GM21360 (cell line): Measurements from ENCODE around the gene KLHL30.
"Not testable (repeated sequence)": the region's sequence is repeated elsewhere in the genome, so short reads cannot be mapped to it uniquely, and the experiment has no call there.

Source experiments
- ATAC-seq: cut with Tn5 transposase; IDR thresholded peaks from one replicate; pipeline ENCODE4 v1.9.1; 2021; ENCODE audit warnings: mild to moderate bottlenecking, moderate library complexity; ENCODE audit not compliant: unreplicated experiment

Gene KLHL30

DNA sequence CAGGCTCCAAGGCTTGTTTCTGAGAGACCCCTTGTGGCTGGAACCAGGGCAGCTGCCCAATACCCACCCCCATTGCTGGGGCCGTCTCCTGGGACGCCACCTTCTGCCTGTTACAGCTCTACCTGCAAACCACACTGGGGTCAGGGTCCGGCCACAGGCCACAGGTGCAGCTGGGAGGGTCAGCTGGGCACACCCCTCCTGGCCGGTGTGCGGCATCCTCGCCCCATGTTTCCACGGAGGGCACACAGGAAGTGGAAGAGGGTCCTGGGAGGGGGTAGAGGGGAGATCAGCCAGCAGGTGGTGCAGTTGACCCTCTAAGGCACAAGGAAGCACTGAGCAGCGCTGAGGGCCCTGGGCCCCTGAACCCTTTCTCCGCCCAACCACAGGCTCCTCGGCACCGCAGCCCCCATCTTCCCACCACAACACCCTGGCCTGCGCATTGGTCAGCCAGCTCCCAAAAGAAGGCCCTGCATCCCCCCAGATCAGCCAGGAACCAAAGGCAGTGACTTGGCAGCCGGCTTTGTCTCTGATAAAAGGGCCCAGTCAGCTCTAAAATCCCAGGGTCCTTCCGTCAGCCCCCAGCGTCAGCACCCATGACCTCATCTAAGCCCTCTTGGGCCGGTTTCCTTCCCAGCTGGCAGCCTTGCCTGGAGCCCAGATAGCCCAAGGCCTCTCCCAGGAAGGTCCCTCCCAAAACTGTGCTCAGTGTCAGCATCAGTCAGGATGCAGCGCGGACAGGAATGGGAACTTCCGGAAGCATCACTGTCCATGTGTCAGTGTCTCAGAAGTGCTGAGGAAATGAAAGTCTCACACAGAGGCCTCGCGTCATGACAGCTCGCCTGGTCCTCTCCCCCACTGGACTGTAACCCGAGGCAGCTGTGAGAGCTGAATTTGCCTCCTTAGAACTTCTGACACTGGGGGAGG, 22.0 kb downstream of the KLHL30 start:
- ATAC-seq: no peak

DNA sequence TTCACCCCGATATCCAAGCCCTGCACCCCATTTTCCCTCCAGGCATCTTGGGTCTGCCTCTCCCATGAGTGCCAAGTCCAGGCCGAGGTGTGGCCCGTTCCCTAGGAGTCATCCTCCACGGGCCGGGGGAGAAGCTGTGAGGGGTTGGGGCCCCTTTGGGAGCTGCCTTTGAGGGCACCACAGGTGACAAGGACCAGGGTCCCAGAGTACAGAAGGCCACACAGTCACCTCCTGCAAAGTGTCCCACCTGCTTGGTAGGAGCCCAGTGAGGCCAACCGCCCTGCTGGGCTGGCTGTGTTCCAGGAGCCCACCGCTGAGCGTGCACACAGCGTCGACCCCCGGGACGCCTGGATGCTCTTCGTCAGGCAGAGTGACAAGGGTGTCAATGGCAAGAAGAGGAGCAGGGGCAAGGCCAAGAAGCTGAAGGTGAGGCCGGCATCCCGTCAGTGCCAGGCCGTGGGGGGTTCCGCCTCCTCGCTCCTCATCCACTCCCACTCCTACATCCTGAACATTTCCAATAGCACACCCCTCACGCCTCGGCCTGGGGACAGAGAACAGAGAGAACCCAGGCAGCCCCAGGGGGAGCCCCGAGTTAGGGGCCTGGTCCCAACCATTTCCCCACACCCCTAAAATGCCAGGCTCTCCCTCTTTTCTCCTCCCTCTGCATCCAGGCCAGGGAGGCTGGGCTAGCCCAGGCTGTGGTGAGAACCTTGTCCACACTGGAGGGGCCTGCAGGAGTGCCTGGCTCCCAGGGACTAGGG, 23.0 kb downstream of the KLHL30 start:
- ATAC-seq: no peak

DNA sequence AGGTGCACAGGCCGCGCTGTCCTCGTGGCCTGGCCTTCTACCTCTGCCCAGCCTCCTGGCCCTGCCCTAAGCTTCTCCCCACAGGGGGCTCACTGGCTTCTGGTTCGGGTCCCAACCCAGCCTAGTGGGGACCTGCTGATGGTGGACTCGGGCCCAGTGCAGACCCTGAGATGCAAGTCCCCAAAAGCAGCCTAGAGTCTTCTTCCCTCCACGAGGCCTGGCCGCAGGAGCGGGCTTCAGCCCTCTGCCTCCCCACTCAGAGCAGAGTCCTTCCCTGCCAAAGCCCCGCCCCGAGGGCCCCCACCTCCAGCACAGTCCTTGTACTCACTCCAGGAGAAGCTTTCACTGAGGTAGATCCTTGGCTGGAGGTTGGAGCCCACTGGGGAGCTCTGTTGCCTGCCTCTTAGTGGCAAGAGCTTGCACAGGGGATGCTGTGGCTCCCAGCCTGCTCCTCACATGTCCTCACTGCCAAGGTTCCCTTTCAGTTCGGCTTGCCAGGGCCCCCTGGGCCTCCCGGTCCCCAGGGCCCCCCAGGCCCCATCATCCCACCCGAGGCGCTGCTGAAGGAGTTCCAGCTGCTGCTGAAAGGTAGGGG, 23.9 kb downstream of the KLHL30 start:
- ATAC-seq: no peak

DNA sequence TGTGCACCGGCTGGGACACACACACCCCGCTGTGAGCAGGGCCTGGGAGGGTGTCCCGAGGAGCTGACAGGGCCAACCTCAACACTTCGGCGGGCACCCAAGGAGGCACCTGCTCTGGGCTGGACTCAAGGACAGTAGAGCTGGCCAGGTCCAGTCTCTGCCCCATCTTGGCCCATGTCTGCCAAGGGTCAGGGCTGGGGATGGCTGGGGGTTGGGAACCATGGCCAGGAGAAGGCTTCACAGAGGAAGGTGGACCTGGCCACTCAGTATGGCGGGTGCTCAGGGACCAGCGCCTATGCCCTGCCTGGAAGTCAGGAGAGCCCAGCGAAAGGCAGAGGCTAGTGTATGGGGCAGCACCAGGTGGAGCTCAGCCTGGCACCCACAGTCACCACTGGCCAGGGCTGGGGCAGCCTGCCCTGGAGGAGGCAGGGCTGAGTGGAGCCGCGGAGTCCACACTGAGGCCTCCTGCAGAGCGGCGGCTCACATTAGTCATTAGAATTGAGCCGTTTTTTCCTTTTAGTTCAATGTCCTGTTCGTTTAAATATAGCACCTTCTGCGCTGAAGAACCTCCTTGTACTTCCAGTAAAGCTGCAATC, 24.5 kb downstream of the KLHL30 start:
- ATAC-seq: no peak

DNA sequence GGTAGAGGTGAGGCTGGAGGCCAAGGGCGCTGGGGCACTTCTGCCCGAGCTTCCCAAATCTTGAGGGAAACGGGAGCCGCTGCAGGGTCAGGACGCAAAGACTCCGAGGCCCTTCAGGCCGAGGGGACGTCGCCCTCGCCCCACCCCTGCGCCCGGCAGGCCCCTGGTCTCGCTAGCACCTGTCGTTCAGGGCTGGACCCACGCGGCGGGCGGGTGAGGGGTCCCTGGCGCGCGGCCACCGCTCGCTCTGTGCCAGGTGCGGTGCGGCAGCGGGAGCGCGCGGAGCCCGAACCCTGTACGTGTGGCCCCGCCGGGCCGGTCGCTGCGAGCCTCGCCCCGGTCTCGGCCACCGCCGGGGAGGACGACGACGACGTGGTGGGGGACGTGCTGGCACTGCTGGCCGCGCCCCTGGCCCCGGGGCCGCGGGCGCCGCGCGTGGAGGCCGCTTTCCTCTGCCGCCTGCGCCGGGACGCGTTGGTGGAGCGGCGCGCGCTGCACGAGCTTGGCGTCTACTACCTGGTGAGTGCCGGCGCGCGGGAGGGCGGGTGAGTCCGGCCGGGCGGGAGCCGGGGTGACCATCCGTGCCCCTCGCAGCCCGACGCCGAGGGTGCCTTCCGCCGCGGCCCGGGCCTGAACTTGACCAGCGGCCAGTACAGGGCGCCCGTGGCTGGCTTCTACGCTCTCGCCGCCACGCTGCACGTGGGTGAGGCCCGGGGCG, 25.2 kb downstream of the KLHL30 start:
- ATAC-seq: no peak

DNA sequence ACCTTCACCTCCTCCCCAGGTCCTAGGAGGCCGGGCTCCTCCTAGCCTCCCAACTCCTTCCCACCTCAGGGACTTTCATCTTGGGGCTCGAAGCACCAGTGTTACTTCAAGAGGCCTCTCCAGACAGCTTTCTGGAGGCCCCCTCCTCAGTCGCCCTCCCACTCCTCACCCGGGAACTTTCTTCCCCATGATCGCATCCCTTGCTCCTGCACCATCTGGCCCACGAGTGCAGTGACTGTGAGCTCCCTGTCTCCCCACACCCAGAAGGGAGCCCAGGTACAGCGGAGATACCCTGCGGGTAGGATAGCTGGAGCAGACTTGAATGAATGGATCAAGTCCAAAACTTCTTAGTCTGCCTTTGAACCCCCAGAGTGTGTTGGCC, 26.4 kb downstream of the KLHL30 start:
- no peak for ATAC-seq

DNA sequence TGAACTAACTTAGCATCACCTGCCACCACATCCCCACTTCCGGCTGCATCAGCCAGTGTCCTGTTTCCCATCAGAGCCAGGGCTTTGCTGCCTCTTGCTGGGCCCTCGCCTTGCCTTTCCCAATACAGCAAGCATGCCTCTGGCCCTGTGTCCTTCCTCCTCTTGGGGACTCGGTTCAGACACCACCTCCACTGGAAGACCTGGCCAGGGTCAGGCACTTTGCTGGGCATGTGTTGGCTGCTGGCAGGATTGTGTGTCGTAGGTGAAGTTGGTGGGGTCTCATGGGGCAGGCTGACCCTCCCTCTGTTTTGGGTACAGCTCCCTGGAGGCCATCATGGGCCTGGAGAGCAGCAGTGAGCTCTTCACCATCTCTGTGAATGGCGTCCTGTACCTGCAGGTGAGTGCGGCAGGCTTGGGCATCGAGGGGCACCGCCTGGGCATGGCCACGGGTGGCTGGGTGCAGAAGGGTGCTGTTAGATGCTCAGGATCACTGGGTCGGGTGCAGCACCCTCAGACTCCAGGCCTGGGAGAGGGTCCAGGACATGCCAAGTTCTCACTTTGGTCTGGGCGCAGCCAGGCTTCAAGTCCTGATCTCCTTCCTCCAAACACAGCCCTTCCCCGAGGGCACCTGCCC, 26.9 kb downstream of the KLHL30 start:
- ATAC-seq: no peak

DNA sequence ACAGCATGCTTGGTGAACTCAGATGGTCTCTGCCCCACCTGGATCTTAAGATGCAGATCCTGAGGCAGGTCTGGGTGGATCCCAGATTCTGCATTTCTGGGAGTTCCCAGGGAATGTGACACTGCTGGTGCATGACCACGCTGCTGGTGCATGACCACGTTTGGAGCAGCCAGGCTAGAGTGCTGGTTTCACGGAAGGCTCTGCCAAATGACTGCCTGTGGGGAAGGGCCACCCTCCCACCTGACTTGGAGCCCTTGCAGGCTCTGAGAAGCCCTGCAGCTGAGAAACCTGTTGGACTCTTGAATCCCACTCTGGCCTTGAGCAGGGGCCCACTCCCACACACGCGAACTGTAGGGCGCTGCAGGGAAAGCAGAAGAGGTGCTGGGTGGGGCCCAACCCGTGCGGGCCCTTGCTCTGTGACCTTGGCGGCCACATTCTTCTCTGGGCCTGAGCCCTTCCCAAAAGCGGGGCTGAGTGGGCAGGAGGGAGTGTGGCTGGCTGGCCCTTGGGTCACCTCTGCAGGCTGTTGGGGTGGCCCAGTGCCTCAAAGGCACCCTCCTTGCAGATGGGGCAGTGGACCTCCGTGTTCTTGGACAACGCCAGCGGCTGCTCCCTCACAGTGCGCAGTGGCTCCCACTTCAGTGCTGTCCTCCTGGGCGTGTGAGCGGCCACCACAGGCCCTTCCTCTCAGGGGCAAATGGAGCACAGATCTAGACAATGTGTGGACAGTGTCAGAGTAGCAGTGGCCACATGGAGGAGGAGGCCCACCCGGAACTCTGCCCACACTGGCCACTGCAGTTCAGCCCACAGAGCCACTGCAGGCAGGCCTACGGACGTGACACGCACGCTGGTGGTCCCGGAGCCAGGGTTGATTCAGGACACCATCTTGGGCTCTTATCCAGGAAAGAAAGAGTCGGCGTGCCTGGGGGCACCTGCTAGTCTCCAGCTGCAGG, 28.2 kb downstream of the KLHL30 start:
- no peak for ATAC-seq

DNA sequence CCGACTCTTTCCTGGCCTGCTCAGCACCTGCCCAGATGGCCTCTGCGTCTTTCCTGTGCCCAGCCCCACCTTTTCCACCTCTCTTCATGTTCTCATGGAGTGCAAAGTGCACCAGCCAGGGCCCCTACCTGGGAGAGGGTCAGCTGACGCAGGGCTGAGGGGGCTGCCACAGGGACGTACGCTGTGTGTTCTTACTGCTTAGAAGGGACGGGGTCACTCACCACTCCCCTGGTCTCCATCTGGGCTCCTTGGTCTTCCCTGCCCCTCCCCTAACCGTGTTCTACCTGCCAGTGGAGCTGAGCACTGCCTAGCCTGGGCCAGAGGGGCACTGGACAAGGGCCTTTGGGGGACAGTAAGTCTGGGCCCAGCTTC, 28.9 kb downstream of the KLHL30 start:
- no peak for ATAC-seq

DNA sequence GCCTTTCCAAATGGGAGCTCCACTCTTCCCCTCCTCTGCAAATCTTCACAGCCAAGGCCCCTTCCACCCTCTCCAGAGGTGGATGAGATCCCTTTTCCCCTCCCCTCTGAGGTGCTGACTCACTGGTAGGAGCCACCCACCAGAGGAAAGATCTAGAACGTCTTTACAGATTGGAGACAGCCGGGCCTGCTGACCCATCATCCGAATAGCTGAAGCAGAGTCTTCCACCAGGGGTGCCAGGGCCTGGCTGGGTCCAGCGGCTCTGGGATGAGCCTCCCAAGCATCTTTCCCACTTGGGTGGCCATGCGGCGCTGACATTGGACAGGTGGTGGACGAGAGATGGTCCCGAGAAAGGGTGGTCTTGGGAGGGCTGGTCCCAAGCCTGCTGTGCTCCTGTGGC, 29.3 kb downstream of the KLHL30 start:
- ATAC-seq: no peak

DNA sequence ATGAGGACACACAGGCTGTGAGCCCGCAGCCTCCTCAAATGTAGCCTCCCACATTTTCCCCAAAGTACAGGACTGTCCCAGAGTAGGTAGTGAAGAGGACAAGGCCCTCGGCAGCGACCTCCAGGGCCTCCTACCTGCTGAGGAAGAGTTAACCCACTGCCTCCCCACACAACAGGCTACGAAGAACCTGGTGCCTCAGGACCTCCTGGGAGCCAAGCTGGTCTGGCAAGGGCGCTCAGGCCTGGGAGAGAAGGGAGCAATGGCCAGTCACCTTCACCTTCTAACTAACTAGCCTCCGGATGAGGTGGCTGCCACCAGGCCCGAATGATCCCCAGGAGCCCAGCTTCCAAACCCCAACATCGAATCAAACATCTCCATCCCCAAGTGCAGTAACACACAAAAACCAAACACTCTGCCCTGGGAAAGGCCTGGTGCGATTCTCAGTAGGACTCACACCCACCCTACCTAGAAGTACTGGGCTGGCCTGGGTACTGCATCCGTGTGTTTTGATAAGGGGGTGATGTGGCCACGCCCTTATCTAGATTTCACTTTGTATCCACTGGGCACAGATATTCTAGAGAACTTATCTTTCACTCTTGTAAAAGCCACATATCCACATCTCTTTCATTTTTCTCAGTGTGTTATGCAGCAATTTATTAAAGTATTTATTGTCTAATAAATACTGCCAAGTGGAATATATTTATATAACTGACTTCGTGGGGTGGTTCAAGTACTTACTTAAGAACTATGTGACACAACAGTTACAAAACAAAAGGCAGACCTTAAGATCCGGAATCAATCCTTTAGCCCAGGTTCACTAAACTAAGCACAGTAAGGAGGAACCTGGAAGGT, 30.0 kb downstream of the KLHL30 start:
- ATAC-seq: no peak

DNA sequence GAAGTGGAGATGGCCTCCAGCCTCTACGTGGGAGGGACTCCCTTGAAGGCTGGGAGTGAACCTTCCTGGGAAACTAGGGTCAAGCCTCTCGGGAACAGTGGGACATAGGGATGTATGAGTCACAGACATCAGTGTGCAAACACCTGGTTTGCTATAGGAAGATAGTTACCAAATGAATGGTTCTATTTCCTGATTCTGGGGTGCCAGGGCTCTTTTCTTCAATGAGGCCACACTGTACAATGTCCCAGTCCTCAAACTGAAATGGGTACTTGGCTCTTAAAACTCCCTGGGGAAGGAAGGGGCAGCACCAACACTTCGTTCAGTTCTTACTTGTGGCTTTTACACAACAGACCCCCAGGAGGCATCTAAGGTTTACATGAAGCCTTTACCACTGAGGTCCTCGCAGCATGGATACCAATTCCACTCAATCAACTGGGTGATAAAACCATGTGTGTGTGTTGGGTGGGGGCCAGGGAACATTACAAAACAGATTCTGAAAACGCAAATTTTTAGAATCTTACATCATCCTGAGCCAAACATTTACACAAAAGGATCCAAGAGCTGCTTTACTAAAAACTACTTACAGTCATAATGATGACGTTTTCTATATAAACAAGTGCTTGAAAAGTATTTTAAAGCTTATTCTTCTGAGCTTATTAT, 30.7 kb downstream of the KLHL30 start:
- no peak for ATAC-seq

DNA sequence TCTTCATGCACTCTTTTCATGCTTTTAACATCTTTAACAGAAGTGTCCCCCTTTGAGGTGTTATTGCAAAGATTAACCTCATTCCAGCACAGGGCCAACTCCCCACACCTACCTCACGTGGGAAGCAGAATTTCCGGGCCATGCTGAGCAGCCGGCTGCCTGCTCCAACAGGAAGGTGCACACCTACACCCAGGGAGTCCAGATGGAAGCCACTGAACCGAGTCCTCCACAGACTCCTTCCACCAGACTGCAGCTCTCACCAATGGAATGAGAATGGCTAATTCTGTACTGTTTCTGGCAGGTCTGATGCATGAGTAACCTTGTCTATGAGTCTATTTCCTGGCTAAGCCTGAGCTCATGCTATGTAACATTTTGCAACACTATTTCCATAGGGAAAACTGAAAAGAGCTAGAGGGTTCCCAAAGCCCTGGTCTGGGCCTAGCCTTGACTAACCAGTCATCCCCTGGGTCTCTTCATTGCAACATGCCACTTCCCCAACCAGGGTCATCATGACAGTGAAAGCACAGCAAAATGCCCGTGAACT, 31.3 kb downstream of the KLHL30 start:
- no peak for ATAC-seq

DNA sequence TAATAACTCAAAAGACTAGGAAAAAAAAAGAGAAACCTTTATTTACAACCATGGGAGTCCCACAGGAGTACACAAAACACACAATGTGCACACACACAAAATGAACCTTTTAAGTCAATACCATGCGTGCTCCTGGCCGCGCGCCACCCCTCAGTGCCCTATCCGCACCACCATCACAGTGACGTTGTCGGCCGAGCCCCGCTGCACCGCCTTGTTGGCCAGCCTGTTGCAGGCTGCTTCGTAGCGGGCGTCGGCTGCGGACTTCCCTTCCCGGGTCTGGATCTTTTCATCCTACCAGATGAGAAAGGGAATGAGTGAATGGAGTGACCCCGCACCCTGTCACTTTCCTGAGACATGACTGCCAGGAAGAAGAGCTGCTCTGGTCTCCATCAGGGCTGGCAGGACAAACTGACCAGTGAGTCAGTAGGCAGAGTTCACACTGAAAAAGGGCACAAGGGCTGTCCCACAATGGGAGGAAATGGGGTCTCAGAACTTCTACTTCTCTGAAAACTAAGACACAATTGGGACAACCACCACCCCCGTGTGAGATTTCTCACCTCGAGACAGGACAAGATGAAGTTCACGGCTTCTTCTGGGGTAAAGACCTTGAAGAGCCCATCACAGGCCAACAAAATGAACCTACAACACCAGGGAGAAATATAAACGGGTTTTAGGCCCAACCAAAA, 32.1 kb downstream of the KLHL30 start:
- ATAC-seq: no peak

DNA sequence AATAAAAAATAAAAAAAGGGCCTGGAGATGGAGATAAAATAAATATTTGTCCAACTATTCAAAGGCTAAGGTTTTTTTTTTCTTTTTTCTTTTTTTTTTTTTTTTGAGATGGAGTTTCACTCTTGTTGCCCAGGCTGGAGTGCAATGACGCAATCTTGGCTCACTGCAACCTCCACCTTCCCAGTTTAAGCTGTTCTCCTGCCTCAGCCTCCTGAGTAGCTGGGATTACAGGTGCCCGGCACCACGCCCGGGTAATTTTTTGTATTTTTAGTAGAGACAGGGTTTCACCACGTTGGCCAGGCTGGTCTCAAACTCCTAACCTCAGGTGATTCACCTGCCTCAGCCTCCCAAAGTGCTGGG, 32.6 kb downstream of the KLHL30 start:
- ATAC-seq: not testable (repeated sequence)

DNA sequence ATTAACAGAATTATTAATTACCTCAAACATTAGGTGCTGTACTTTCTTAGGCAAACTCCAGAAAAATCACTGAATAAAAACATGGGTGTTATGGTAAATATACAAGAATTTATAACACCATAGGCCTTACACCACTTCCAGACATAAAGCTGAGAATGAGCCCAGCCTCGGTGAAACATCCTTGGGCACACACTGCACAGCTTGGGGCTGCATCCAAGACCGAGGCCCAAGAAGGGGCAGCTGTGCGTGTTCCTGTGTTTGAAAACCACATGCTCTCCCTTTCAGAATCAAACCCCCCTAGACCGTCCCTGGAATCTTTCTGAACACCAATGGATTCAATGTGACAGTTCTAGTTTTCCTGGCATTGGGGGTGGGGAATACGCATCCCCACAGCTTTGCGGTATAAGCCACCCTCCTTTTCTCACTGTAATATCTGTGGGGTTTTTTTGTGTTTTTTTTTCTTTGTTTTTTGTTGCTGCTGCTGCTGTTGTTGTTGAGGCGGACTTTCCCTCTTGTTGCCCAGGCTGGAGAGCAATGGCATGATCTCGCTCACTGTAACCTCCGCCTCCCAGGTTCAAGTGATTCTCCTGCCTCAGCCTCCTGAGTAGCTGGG, 33.2 kb downstream of the KLHL30 start:
- ATAC-seq: no peak

DNA sequence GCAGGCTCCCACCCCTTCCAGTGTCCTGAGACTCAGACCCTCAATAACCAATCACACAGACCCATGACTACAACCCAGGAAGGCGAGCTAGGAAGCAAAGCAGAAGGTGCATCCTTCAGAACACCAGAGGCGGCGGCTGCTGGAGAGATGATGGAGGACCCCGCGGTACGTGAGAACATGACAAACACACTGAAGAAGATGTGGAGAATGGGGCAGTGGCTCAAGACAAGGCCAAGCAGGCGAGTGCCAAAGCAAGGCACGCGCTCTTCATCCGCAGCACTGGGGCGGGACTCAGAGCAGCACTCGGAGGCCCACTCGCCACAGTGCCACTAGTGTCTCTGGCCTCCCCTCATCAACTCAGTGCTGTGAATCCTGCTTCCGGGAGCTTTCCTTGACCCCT, 34.0 kb downstream of the KLHL30 start:
- ATAC-seq: no peak
